ENCODE data around the gene GRPR.

GRPR gene

DNA sequence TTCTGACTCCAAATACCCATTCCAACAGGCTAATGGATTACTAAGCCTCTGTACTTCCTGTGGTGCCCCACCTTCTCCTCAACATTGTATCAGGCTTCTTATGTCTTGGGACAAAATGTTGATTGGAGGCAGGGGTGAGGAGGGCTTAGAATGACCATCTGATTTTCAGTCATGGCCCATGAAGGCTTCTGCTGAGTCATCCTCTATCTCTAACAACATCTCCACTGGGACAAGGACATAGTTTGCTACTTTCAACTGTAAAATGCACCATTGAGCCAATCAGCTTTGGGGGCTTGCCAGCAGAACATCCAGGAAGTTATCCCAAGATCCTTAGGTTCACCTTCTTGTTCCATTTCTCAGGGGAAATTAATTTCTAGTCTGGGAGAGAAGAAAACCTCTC lies 73.5 kb downstream of the GRPR start:
- TF ChIP-seq, protein P1, sequence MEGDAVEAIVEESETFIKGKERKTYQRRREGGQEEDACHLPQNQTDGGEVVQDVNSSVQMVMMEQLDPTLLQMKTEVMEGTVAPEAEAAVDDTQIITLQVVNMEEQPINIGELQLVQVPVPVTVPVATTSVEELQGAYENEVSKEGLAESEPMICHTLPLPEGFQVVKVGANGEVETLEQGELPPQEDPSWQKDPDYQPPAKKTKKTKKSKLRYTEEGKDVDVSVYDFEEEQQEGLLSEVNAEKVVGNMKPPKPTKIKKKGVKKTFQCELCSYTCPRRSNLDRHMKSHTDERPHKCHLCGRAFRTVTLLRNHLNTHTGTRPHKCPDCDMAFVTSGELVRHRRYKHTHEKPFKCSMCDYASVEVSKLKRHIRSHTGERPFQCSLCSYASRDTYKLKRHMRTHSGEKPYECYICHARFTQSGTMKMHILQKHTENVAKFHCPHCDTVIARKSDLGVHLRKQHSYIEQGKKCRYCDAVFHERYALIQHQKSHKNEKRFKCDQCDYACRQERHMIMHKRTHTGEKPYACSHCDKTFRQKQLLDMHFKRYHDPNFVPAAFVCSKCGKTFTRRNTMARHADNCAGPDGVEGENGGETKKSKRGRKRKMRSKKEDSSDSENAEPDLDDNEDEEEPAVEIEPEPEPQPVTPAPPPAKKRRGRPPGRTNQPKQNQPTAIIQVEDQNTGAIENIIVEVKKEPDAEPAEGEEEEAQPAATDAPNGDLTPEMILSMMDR (IDR thresholded peaks at IDR 0.05; ENCODE audit: insufficient read depth, missing control alignments): no peak
- no peak for DNase-seq (ENCODE audit: insufficient read length, low spot score)
- FAIRE-seq: no peak

DNA sequence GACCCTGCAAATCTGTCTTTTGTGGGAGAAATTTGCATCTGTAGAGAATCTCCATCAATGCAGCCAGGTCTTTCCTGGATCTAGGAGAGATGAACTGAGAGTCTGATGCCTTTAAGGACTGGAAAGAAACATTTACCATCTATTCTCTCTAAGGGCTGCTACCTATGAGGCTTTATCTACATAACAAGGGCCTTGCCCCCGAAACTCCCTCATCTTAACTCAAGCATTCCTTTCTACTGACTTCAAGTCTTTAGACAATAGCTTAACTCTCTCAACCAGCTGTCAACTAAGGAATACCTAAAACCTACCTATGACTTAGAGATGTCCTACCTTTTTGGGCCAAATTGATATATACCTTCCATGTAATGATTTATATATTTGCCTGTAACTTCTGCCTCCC lies 76.0 kb downstream of the GRPR start:
- TF ChIP-seq, protein P1 (IDR thresholded peaks at IDR 0.05; ENCODE audit: insufficient read depth, missing control alignments): no peak
- DNase-seq (ENCODE audit: insufficient read length, low spot score): no peak
- FAIRE-seq: no peak

DNA sequence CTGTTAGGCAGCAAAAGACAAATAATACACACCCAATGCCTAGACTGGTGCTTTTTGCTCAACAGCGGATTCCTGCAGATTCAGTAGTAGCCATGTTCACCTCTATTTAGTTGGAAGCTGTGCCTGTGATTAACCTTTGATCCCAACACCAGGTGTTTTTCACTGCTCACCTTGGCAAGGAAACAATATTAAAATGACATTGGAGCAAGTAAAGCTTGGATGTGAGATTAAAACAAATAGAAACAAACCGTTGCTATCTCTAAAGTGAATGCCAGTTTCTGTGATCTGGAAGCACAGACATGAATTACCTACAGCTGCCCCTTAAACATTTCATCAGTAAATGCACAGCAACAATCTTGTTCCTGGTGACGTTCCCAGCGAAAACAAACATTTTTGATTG lies 79.6 kb downstream of the GRPR start:
- FAIRE-seq (no peak), DNase-seq (ENCODE audit: insufficient read length, low spot score) (no peak)
- TF ChIP-seq, protein P1 (IDR thresholded peaks at IDR 0.05; ENCODE audit: insufficient read depth, missing control alignments): no peak

Data from D721Med (cell line).